Smooth muscle cell (in vitro differentiated cells): ENCODE results near the gene SUGP2. TPM values are rescaled to one million over a fixed set of nuclear protein-coding genes. Genes with fewer than 3 reads are reported as not detected.

Experiments used
- DNase-seq: peaks from one replicate; lab custom pipeline; 2025; ENCODE audit not compliant: unreplicated experiment; lab: John Stamatoyannopoulos, UW
- H2AFZ ChIP-seq: fragments of 200-600 bp; sonication (generic); 2 replicates; pipeline ENCODE4 v1.6.0; 2016; ENCODE audit warnings: antibody characterized with exemption, low read depth, mild to moderate bottlenecking
- H3F3A ChIP-seq: fragments of 200-600 bp; sonication (generic); 2 replicates; pipeline ENCODE4 v1.6.0; 2017; ENCODE audit warnings: antibody characterized with exemption, low read depth
- H3K27ac ChIP-seq: fragments of 200-600 bp; sonication (generic); 2 replicates; pipeline ENCODE4 v1.5.1; 2016; ENCODE audit warnings: low read depth, mild to moderate bottlenecking
- H3K27me3 ChIP-seq: fragments of 200-600 bp; sonication (generic); 2 replicates; pipeline ENCODE4 v1.6.1; 2016; ENCODE audit warnings: low read depth, mild to moderate bottlenecking
- H3K36me3 ChIP-seq: fragments of 200-600 bp; sonication (generic); 2 replicates; pipeline ENCODE4 v1.5.1; 2016; ENCODE audit warnings: low read depth
- H3K4me1 ChIP-seq: fragments of 200-600 bp; sonication (generic); 2 replicates; pipeline ENCODE4 v1.5.1; 2016; ENCODE audit warnings: low read depth
- H3K4me2 ChIP-seq: fragments of 200-600 bp; sonication (generic); 2 replicates; pipeline ENCODE4 v1.6.0; 2016; ENCODE audit warnings: mild to moderate bottlenecking
- H3K4me3 ChIP-seq: fragments of 200-600 bp; sonication (generic); 2 replicates; pipeline ENCODE4 v1.5.1; 2016; ENCODE audit warnings: mild to moderate bottlenecking
- H3K79me2 ChIP-seq: fragments of 200-600 bp; sonication (generic); 2 replicates; pipeline ENCODE4 v1.6.0; 2016; ENCODE audit warnings: low read depth, mild to moderate bottlenecking
- H3K9ac ChIP-seq: fragments of 200-600 bp; sonication (generic); 2 replicates; pipeline ENCODE4 v1.6.0; 2016; ENCODE audit warnings: low read depth
- H3K9me3 ChIP-seq: fragments of 200-600 bp; sonication (generic); replicated peaks from 2 replicates; pipeline ENCODE4 v1.5.1; 2016; ENCODE audit warnings: low read depth
- H4K20me1 ChIP-seq: fragments of 200-600 bp; sonication (generic); 2 replicates; pipeline ENCODE4 v1.6.0; 2016; ENCODE audit warnings: low read depth
- CTCF ChIP-seq: fragments of 200-600 bp; sonication (generic); IDR thresholded peaks from 2 replicates; pipeline ENCODE4 v1.5.1; 2017; ENCODE audit warnings: borderline replicate concordance, mild to moderate bottlenecking, antibody characterized with exemption; ENCODE audit not compliant: insufficient read depth, poor library complexity, severe bottlenecking
- WGBS: methylation state at CpG from one replicate; pipeline ENCODE4 v1.1.7; 2016; ENCODE audit warnings: low lambda C conversion rate; 5-methylcytosine and 5-hydroxymethylcytosine counted together
- polyA plus RNA-seq: library from polyadenylated mRNA; unstranded; fragments of >200 nt; fragmentation: Nextera tagmentation; extraction: Ambion mirVana; gene quantifications from 2 replicates; pipeline ENCODE4 v1.2.1, GENCODE V29; 2016
- total RNA-seq: library from RNA; depleted of rRNA; stranded (reverse); fragments of >200 nt; gene quantifications from 2 replicates; pipeline ENCODE4 v1.2.3, GENCODE V29; 2014

SUGP2 gene
- total and polyA plus RNA-seq, 2 experiments from 2014 or later, result 42.2 to 47.6 TPM

- H3F3A ChIP-seq, result no peaks in the 10 kb centered on the region
These were observed 22.8 kb downstream of the SUGP2 start for GRCh38 chr19:19010551-19010950.

GRCh38 chr19:19009951-19010350 is 23.4 kb downstream of the SUGP2 start:
- Histone ChIP-seq H3K9ac (no peak overlapping the region), H2AFZ (no peak overlapping the region), H4K20me1 (peaks cover 38% of the 10 kb centered on the region), H3F3A (no peaks in the 10 kb centered on the region), H3K79me2 (no peaks in the 10 kb centered on the region), H3K9me3 (no peaks in the 10 kb centered on the region), H3K4me3 (no peak overlapping the region), H3K4me2 (no peak overlapping the region), H3K4me1 (no peaks in the 10 kb centered on the region), H3K27ac (no peak overlapping the region), H3K36me3 (peaks cover 9% of the 10 kb centered on the region), H3K27me3 (no peaks in the 10 kb centered on the region)
- no peak for TF ChIP-seq CTCF
- no peak for DNase-seq
- WGBS, result 99% methylated on average over 18 of the region's 18 CpGs

More at GRCh38 chr19:19010551-19010950, 22.8 kb downstream of the SUGP2 start:
- TF ChIP-seq CTCF, result no peak
- H3K27ac ChIP-seq, result no peak overlapping the region
- no peak overlapping the region for H2AFZ ChIP-seq
- no peak overlapping the region for H3K4me2 ChIP-seq
- H4K20me1 ChIP-seq, result peaks cover 38% of the 10 kb centered on the region
- no peaks in the 10 kb centered on the region for H3K79me2 ChIP-seq
- 96% methylated on average over 5 of the region's 5 CpGs for WGBS
- H3K9me3 ChIP-seq, result no peaks in the 10 kb centered on the region
- H3K9ac ChIP-seq, result no peak overlapping the region
- DNase-seq, result no peak
- peaks cover 9% of the 10 kb centered on the region for H3K36me3 ChIP-seq
- H3K4me1 ChIP-seq, result no peaks in the 10 kb centered on the region
- H3K4me3 ChIP-seq, result no peak overlapping the region
- no peaks in the 10 kb centered on the region for H3K27me3 ChIP-seq

GRCh38 chr19:19006213-19006612 is 27.1 kb downstream of the SUGP2 start:
- Histone ChIP-seq H4K20me1 (peaks cover 28% of the 10 kb centered on the region), H3K4me2 (no peak overlapping the region), H3K9me3 (no peaks in the 10 kb centered on the region), H3K27me3 (no peaks in the 10 kb centered on the region), H3K36me3 (peaks cover 8% of the 10 kb centered on the region), H3F3A (no peaks in the 10 kb centered on the region), H3K27ac (no peak overlapping the region), H2AFZ (no peak overlapping the region), H3K4me3 (no peak overlapping the region), H3K79me2 (no peaks in the 10 kb centered on the region), H3K4me1 (no peaks in the 10 kb centered on the region), H3K9ac (no peak overlapping the region)
- WGBS, result 95% methylated on average over 3 of the region's 3 CpGs
- no peak for TF ChIP-seq CTCF
- no peak for DNase-seq

- H3K4me3 ChIP-seq, result no peak overlapping the region
- no peak overlapping the region for H3K4me2 ChIP-seq
- WGBS, result 97% methylated on average over 18 of the region's 18 CpGs
- no peaks in the 10 kb centered on the region for H3F3A ChIP-seq
- H3K27ac ChIP-seq, result no peak overlapping the region
- H3K36me3 ChIP-seq, result peaks cover 4% of the 10 kb centered on the region
- H3K79me2 ChIP-seq, result no peaks in the 10 kb centered on the region
- H3K4me1 ChIP-seq, result no peaks in the 10 kb centered on the region
- H4K20me1 ChIP-seq, result peaks cover 32% of the 10 kb centered on the region
- no peak for DNase-seq
- no peak overlapping the region for H2AFZ ChIP-seq
- no peaks in the 10 kb centered on the region for H3K27me3 ChIP-seq
- no peak overlapping the region for H3K9ac ChIP-seq
- no peak for TF ChIP-seq CTCF
- H3K9me3 ChIP-seq, result no peaks in the 10 kb centered on the region
These were observed 29.2 kb downstream of the SUGP2 start for GRCh38 chr19:19004144-19004543.
